H1 (cell line): ENCODE measurements around the gene ZNF212. TPM values are rescaled to one million over a fixed set of nuclear protein-coding genes. Genes with fewer than 3 reads are reported as not detected.

Source experiments
- ATF2 ChIP-seq: IDR thresholded peaks from 2 replicates; pipeline ENCODE4 v1.6.1; 2012; ENCODE audit warnings: low read length, inconsistent platforms
- CHD1 ChIP-seq: IDR thresholded peaks from 2 replicates; pipeline ENCODE4 v1.6.1; 2012; ENCODE audit warnings: low read depth, low read length, improper control_type of control experiment
- JUN ChIP-seq: IDR thresholded peaks from 2 replicates; pipeline ENCODE4 v1.6.1; 2011; ENCODE audit warnings: low read depth, mild to moderate bottlenecking, improper control_type of control experiment, low read length
- JUND ChIP-seq: IDR thresholded peaks from 2 replicates; pipeline ENCODE4 v1.6.1; 2011; ENCODE audit warnings: mild to moderate bottlenecking, improper control_type of control experiment, low read length
- KDM5A ChIP-seq: fragments of 200-600 bp; IDR thresholded peaks from 2 replicates; pipeline ENCODE4 v1.7.1; 2012; ENCODE audit warnings: mild to moderate bottlenecking, low read length, inconsistent platforms, mixed read lengths
- polyA plus RNA-seq, 7 experiments: library from polyadenylated mRNA; depleted of rRNA in 3 of 7; stranded (reverse) in 5 of 7; unstranded in 2 of 7; fragments of >200 nt in 5 of 7; fragments of 200-250 nt in 2 of 7; gene quantifications; 1 replicate in 5 of 7; 2 replicates in 1 of 7; 4 replicates in 1 of 7; pipeline versions ENCODE4 v1.2.1 to v1.2.3, GENCODE V29; 2011 to 2013; ENCODE audit warnings: missing spikeins in 2 of 7, mixed read lengths in 2 of 7
- total RNA-seq: library from RNA; stranded (reverse); fragmentation: NEBNext Ultra II Directional; extraction: Animal tissue kit (Norgen Biotek cat#: 25700); gene quantifications from 2 replicates; pipeline ENCODE4 v1.2.1, GENCODE V29; 2021

ZNF212 gene
- total and polyA plus RNA-seq, 2 of the 8 experiments (the other 6 are each of a cell fraction or from before 2014, with no cell fraction given): 6.7 to 19.3 TPM

GRCh38 chr7:149209518-149210269, 29.8 kb upstream of the ZNF212 start (continued):
- TF ChIP-seq KDM5A (no peak), JUN (peak; percentile 19; the same call in 1 of the 2 replicates), ATF2 (0 out of 2 replicates have a peak, but pooled peaks have one; percentile 23), CHD1 (no peak), JUND (peak; percentile 93)
